NCI-H2107 (cell line): Measurements from ENCODE around the gene LRFN5.
A peak's percentile ranks its signal among the peaks of the same experiment; 100 is the strongest.
"Not testable (repeated sequence)": the region's sequence is repeated elsewhere in the genome, so short reads cannot be mapped to it uniquely, and the experiment has no call there.

ENCODE experiments used
- DNase-seq: peaks from one replicate; lab custom pipeline; 2025; lab: John Stamatoyannopoulos, UW

The LRFN5 gene

GRCh38 chr14:41899416-41899815 is 292.7 kb downstream of the LRFN5 start:
- DNase-seq = peak; percentile 49

DNA sequence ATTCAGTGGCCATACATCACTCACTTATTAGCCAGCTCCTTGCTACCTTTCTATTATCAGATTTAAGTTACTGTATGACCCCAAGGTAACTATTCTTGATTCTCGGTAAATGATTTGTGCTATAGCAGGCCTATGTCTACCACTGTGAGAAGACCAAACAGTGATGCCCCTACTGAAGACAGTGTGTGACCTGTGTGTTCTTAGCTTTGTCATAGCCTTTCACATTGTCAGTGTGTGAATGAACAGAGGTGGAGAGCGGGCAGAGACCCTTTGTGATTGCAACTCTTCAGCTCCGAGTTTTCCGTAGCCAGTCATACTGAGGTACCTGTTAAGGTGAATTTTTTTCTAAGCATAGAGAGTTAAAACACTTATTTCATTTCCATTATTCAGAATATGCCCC is 294.0 kb downstream of the LRFN5 start:
- DNase-seq = no peak

DNA sequence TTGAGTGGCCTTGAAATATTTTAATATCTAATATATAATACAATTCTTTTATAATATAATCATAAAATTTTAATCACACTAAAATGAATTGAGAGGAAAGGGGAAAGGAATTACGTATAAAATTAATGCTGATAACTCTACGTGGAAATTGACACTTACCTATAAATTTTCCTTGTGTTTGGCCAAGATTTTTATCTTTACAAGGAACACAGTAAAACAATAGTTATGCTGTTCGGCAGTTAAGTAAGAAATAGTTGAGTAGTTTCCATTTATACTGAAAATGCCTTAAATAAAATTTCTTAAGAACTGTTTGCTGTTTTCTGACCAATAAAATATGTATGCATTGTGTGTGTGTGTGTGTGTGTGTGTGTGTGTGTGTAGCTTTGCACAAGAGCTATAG is 294.4 kb downstream of the LRFN5 start:
- DNase-seq = no peak

GRCh38 chr14:41905394-41905964 is 298.8 kb downstream of the LRFN5 start:
- no peak for DNase-seq

- DNase-seq = not testable (repeated sequence)
Measured at GRCh38 chr14:41911155-41911554, 304.5 kb downstream of the LRFN5 start.

GRCh38 chr14:41913398-41913797 is 306.7 kb downstream of the LRFN5 start:
- no peak for DNase-seq

- DNase-seq = no peak
Measured at GRCh38 chr14:41915732-41916131, 309.1 kb downstream of the LRFN5 start.

- DNase-seq = no peak
Measured at GRCh38 chr14:41916313-41916712, 309.6 kb downstream of the LRFN5 start.

- peak; percentile 22 for DNase-seq
Measured at GRCh38 chr14:41925409-41925808, 318.7 kb downstream of the LRFN5 start.

GRCh38 chr14:41950428-41951151 is 343.9 kb downstream of the LRFN5 start:
- DNase-seq = no peak
